Right lobe of liver (tissue), 4 donors: ENCODE measurements around the gene POPDC2.

ENCODE experiments used
- CTCF ChIP-seq, 4 donors: fragments of 200-600 bp in 3 of 4; fragments of 450-650 bp in 1 of 4; IDR thresholded peaks; one replicate each; pipeline versions ENCODE4 v1.5.1 to v1.8.0; 2016 to 2022; ENCODE audit warnings: antibody characterized with exemption in 4 of 4, mild to moderate bottlenecking in 2 of 4
- POLR2A ChIP-seq: fragments of 450-650 bp; IDR thresholded peaks from one replicate; pipeline ENCODE4 v1.6.1; 2017; ENCODE audit warnings: antibody characterized with exemption, mild to moderate bottlenecking
- donor health status: DM: no; HTN: no; CAD: no.
- donor health status: DM: no; HTN: no; CAD: no.
- donor health status: DM: no; HTN: yes; CAD: no.

- no peak for TF ChIP-seq CTCF (IDR thresholded peaks at IDR 0.05)
- TF ChIP-seq POLR2A, result no peak
These were observed 28.2 kb downstream of the POPDC2 start for GRCh38 chr3:119632216-119632615.
